Testis (tissue), 2 donors: ENCODE measurements around the gene GPHN.

Experiments used
- POLR2A ChIP-seq: fragments of 450-650 bp; IDR thresholded peaks from one replicate; pipeline ENCODE4 v1.6.1; 2017; ENCODE audit warnings: antibody characterized with exemption, mild to moderate bottlenecking, moderate library complexity
- TF ChIP-seq, protein P1 (sequence below), 3 experiments: fragments of 450-650 bp in 2 of 3; fragments of 200-600 bp in 1 of 3; sonication (generic) in 1 of 3; IDR thresholded peaks; one replicate each; pipeline ENCODE4 v1.5.1; 2016 to 2019; ENCODE audit warnings: antibody characterized with exemption in 3 of 3, mild to moderate bottlenecking in 2 of 3, moderate library complexity in 1 of 3

DNA sequence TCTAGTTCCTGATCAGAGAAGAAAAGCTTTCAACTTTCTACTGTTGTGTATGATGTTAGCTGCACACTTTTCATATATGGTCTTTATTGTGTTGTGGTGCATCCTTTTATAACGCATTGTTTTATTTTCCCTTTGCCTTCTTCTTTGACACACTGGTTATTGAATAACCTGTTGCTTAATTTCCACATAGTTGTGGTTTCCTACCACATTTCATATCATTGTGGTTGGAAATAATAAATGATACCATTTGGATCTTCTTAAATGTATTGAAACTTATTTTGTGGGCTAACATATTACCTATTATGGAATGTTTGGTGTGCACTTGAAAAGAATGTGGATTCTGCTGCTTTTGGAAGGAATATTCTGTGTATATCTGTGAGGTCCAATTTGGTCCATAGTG lies 64.9 kb downstream of the GPHN start:
- TF ChIP-seq, protein P1, sequence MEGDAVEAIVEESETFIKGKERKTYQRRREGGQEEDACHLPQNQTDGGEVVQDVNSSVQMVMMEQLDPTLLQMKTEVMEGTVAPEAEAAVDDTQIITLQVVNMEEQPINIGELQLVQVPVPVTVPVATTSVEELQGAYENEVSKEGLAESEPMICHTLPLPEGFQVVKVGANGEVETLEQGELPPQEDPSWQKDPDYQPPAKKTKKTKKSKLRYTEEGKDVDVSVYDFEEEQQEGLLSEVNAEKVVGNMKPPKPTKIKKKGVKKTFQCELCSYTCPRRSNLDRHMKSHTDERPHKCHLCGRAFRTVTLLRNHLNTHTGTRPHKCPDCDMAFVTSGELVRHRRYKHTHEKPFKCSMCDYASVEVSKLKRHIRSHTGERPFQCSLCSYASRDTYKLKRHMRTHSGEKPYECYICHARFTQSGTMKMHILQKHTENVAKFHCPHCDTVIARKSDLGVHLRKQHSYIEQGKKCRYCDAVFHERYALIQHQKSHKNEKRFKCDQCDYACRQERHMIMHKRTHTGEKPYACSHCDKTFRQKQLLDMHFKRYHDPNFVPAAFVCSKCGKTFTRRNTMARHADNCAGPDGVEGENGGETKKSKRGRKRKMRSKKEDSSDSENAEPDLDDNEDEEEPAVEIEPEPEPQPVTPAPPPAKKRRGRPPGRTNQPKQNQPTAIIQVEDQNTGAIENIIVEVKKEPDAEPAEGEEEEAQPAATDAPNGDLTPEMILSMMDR (IDR thresholded peaks at IDR 0.05) = no peak
- no peak for TF ChIP-seq POLR2A
